K562 (cell line): ENCODE measurements around the gene MAPKAPK2. TPM values are rescaled to one million over a fixed set of nuclear protein-coding genes. Genes with fewer than 3 reads are reported as not detected.

Experiments
- FOXK1 ChIP-seq: sonication (generic); formaldehyde crosslinking; IDR thresholded peaks from 2 replicates; pipeline ENCODE4 v1.8.0; 2022; ENCODE audit warnings: missing genetic modification reagents, mild to moderate bottlenecking, borderline replicate concordance
- GATAD2A ChIP-seq: fragments of 450-650 bp; IDR thresholded peaks from 2 replicates; pipeline ENCODE4 v1.6.1; 2017
- HMG20B ChIP-seq: fragments of 250-450 bp; sonication (Bioruptor Pico); IDR thresholded peaks from 2 replicates; pipeline ENCODE4 v1.5.0; 2021; ENCODE audit warnings: mild to moderate bottlenecking
- MAFF ChIP-seq: IDR thresholded peaks from 2 replicates; pipeline ENCODE4 v1.6.1; 2012; ENCODE audit warnings: low read length, improper control_type of control experiment
- NCOA6 ChIP-seq: fragments of 450-650 bp; IDR thresholded peaks from 2 replicates; pipeline ENCODE4 v1.6.1; 2017; ENCODE audit warnings: mild to moderate bottlenecking
- PHB ChIP-seq: fragments of 250-450 bp; sonication (Bioruptor Pico); IDR thresholded peaks from 2 replicates; pipeline ENCODE4 v1.5.0; 2021
- PTBP1 ChIP-seq: fragments of 200-400 bp; formaldehyde crosslinking; IDR thresholded peaks from 2 replicates; pipeline ENCODE4 v1.6.1; 2017; ENCODE audit warnings: low read depth, low read length
- RERE ChIP-seq: sonication (generic); formaldehyde crosslinking; IDR thresholded peaks from 2 replicates; pipeline ENCODE4 v1.8.0; 2023; ENCODE audit warnings: missing genetic modification reagents, mild to moderate bottlenecking, borderline replicate concordance
- SNAPC5 ChIP-seq: fragments of 250-450 bp; sonication (Bioruptor Pico); IDR thresholded peaks from 2 replicates; pipeline ENCODE4 v1.8.0; 2021; ENCODE audit warnings: moderate library complexity, mild to moderate bottlenecking, inconsistent platforms
- TBP ChIP-seq: optimal IDR thresholded peaks from 2 replicates; pipeline ENCODE3; 2011; ENCODE audit warnings: low read depth, low read length, improper control_type of control experiment
- ZNF140 ChIP-seq: fragments of 250-450 bp; sonication (Bioruptor Pico); IDR thresholded peaks from 2 replicates; pipeline ENCODE4 v1.8.0; 2021; ENCODE audit warnings: moderate library complexity, mild to moderate bottlenecking, inconsistent platforms
- ZNF239 ChIP-seq: fragments of 250-450 bp; sonication (Bioruptor Pico); IDR thresholded peaks from 2 replicates; pipeline ENCODE4 v1.4.0; 2020; ENCODE audit warnings: mild to moderate bottlenecking
- ZNF589 ChIP-seq: fragments of 200-800 bp; sonication (Bioruptor generic); IDR thresholded peaks from 2 replicates; pipeline ENCODE4 v1.6.1; 2016; ENCODE audit warnings: low read depth, missing genetic modification characterization, missing compliant biosample characterization
- polyA plus RNA-seq, 8 experiments: library from polyadenylated mRNA; depleted of rRNA in 4 of 8; stranded (reverse) in 5 of 8; unstranded in 3 of 8; fragments of >200 nt; fragmentation: Nextera tagmentation in 2 of 8; fragmentation: Illumina TruSeq in 1 of 8; extraction: Ambion mirVana in 2 of 8; extraction: Trizol in 1 of 8; gene quantifications; 2 replicates each; pipeline versions ENCODE4 v1.2.1 to v1.2.3, GENCODE V29; 2011 to 2014; ENCODE audit warnings: inconsistent platforms in 1 of 8, missing spikeins in 1 of 8
- total RNA-seq, 7 experiments: library from RNA; depleted of rRNA in 6 of 7; stranded (reverse); fragments of >200 nt in 6 of 7; fragmentation: Illumina TruSeq in 2 of 7; extraction: Trizol in 2 of 7; gene quantifications; 2 replicates each; pipeline versions ENCODE4 v1.2.1 to v1.2.3, GENCODE V29; 2011 to 2021; ENCODE audit warnings: low replicate concordance in 1 of 7
- TF ChIP-seq, protein P1 (sequence below): fragments of 450-650 bp; IDR thresholded peaks from 2 replicates; pipeline ENCODE4 v1.6.1; 2018; ENCODE audit warnings: mild to moderate bottlenecking, low read depth; ENCODE audit not compliant: partially characterized antibody
- TF ChIP-seq, protein P2 (sequence below): fragments of 250-450 bp; sonication (Bioruptor Pico); IDR thresholded peaks from 2 replicates; pipeline ENCODE4 v1.5.0; 2022; ENCODE audit warnings: mild to moderate bottlenecking

MAPKAPK2 gene
- total and polyA plus RNA-seq, 9 of the 15 experiments (the other 6 are each of a cell fraction or from before 2014, with no cell fraction given) = 0.63 to 94.2 (median 52.1) TPM

- TF ChIP-seq, protein P1, sequence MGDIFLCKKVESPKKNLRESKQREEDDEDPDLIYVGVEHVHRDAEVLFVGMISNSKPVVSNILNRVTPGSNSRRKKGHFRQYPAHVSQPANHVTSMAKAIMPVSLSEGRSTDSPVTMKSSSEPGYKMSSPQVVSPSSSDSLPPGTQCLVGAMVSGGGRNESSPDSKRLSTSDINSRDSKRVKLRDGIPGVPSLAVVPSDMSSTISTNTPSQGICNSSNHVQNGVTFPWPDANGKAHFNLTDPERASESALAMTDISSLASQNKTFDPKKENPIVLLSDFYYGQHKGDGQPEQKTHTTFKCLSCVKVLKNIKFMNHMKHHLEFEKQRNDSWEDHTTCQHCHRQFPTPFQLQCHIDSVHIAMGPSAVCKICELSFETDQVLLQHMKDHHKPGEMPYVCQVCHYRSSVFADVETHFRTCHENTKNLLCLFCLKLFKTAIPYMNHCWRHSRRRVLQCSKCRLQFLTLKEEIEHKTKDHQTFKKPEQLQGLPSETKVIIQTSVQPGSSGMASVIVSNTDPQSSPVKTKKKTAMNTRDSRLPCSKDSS = no peak
- TF ChIP-seq PTBP1 = no peak
- peak; percentile 94 for TF ChIP-seq GATAD2A
- no peak for TF ChIP-seq SNAPC5 (CRISPR knock-in tag)
- TF ChIP-seq PHB (CRISPR knock-in tag) = no peak
- TF ChIP-seq FOXK1 (CRISPR knock-in tag) = 0 out of 2 replicates have a peak, but pooled peaks have one; percentile 22
- no peak for TF ChIP-seq ZNF239 (CRISPR knock-in tag)
- TF ChIP-seq, protein P2, sequence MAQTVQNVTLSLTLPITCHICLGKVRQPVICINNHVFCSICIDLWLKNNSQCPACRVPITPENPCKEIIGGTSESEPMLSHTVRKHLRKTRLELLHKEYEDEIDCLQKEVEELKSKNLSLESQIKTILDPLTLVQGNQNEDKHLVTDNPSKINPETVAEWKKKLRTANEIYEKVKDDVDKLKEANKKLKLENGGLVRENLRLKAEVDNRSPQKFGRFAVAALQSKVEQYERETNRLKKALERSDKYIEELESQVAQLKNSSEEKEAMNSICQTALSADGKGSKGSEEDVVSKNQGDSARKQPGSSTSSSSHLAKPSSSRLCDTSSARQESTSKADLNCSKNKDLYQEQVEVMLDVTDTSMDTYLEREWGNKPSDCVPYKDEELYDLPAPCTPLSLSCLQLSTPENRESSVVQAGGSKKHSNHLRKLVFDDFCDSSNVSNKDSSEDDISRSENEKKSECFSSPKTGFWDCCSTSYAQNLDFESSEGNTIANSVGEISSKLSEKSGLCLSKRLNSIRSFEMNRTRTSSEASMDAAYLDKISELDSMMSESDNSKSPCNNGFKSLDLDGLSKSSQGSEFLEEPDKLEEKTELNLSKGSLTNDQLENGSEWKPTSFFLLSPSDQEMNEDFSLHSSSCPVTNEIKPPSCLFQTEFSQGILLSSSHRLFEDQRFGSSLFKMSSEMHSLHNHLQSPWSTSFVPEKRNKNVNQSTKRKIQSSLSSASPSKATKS (CRISPR knock-in tag) = no peak
- no peak for TF ChIP-seq TBP
- no peak for TF ChIP-seq RERE (CRISPR knock-in tag)
- TF ChIP-seq NCOA6 = no peak
- no peak for TF ChIP-seq ZNF140 (CRISPR knock-in tag)
- TF ChIP-seq ZNF589 = peak; percentile 76; the same call in 1 of the 2 replicates
- no peak for TF ChIP-seq HMG20B (CRISPR knock-in tag)
- no peak for TF ChIP-seq MAFF
Measured at GRCh38 chr1:206672011-206672688, 12.6 kb upstream of the MAPKAPK2 start (continued).
